ENCODE measurements around the gene LDHB. TPM values are rescaled to one million over a fixed set of nuclear protein-coding genes. Genes with fewer than 3 reads are reported as not detected.
"Not testable (repeated sequence)": the region's sequence is repeated elsewhere in the genome, so short reads cannot be mapped to it uniquely, and the experiment has no call there.

Gene LDHB
- polyA plus RNA-seq, 1 of the 3 experiments (the other 2 are of a cell fraction), result 469 TPM

- no peaks in the 10 kb centered on the region for H3F3A ChIP-seq (replicated peaks; ENCODE audit: insufficient read depth)
- H3K4me3 ChIP-seq (ENCODE audit: low read depth in 2 of 2, low read length in 1 of 2), result no peak overlapping the region
- no peaks in the 10 kb centered on the region for H3K9me2 ChIP-seq
- no peaks in the 10 kb centered on the region for H3K4me1 ChIP-seq (ENCODE audit: control insufficient read depth in 1 of 2, insufficient read depth in 2 of 2, low read depth in 1 of 2, low read length in 1 of 2)
- POLR2A ChIA-PET, result no interaction called here
- no peak for TF ChIP-seq FOSL2 (IDR thresholded peaks at IDR 0.05; ENCODE audit: borderline replicate concordance, low read depth)
- TF ChIP-seq, protein P1, sequence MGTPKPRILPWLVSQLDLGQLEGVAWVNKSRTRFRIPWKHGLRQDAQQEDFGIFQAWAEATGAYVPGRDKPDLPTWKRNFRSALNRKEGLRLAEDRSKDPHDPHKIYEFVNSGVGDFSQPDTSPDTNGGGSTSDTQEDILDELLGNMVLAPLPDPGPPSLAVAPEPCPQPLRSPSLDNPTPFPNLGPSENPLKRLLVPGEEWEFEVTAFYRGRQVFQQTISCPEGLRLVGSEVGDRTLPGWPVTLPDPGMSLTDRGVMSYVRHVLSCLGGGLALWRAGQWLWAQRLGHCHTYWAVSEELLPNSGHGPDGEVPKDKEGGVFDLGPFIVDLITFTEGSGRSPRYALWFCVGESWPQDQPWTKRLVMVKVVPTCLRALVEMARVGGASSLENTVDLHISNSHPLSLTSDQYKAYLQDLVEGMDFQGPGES (IDR thresholded peaks at IDR 0.05; ENCODE audit: low read depth, low read length), result no peak
- TF ChIP-seq ZBTB33 (IDR thresholded peaks at IDR 0.05; ENCODE audit: borderline replicate concordance, low read depth), result no peak
- TF ChIP-seq, protein P2, sequence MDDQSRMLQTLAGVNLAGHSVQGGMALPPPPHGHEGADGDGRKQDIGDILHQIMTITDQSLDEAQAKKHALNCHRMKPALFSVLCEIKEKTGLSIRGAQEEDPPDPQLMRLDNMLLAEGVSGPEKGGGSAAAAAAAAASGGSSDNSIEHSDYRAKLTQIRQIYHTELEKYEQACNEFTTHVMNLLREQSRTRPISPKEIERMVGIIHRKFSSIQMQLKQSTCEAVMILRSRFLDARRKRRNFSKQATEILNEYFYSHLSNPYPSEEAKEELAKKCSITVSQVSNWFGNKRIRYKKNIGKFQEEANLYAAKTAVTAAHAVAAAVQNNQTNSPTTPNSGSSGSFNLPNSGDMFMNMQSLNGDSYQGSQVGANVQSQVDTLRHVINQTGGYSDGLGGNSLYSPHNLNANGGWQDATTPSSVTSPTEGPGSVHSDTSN (IDR thresholded peaks at IDR 0.05), result no peak
- no peak for TF ChIP-seq YY1 (IDR thresholded peaks at IDR 0.05; ENCODE audit: low read depth)
- no peak for TF ChIP-seq TCF12 (IDR thresholded peaks at IDR 0.05)
- TF ChIP-seq GATA2 (CRISPR knock-in tag; IDR thresholded peaks at IDR 0.05), result no peak
- no peak for TF ChIP-seq MXI1 (IDR thresholded peaks at IDR 0.05; ENCODE audit: low read depth, low read length)
- TF ChIP-seq RCOR1 (IDR thresholded peaks at IDR 0.05; ENCODE audit: low read length), result no peak
- TF ChIP-seq, protein P3, sequence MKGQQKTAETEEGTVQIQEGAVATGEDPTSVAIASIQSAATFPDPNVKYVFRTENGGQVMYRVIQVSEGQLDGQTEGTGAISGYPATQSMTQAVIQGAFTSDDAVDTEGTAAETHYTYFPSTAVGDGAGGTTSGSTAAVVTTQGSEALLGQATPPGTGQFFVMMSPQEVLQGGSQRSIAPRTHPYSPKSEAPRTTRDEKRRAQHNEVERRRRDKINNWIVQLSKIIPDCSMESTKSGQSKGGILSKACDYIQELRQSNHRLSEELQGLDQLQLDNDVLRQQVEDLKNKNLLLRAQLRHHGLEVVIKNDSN (IDR thresholded peaks at IDR 0.05; ENCODE audit: borderline replicate concordance, low read depth), result no peak
- no peak for TF ChIP-seq FOXJ3 (CRISPR knock-in tag; IDR thresholded peaks at IDR 0.05)
- CTCF ChIA-PET, result no interaction called here
- DNase-seq, result no peak
- H3K27ac ChIP-seq (ENCODE audit: low read depth in 2 of 2, low read length in 1 of 2), result no peak overlapping the region
- H4K20me1 ChIP-seq (ENCODE audit: insufficient read depth), result no peaks in the 10 kb centered on the region
- no peak overlapping the region for H3K4me2 ChIP-seq
- H3K36me3 ChIP-seq (replicated peaks in 1 of 2; ENCODE audit: control insufficient read depth in 1 of 2, insufficient read depth in 2 of 2, low read length in 1 of 2), result no peaks in the 10 kb centered on the region
- H3K9ac ChIP-seq, result no peak overlapping the region
- no peak overlapping the region for H2AFZ ChIP-seq (ENCODE audit: low read depth)
- no peaks in the 10 kb centered on the region for H3K79me2 ChIP-seq (ENCODE audit: insufficient read depth)
- H3K9me3 ChIP-seq, result no peaks in the 10 kb centered on the region
- peaks cover 26% of the 10 kb centered on the region; the same call in 1 of the 2 replicates for H3K27me3 ChIP-seq (ENCODE audit: insufficient read depth)
- WGBS (ENCODE audit: low lambda C conversion rate), result 36% methylated on average over 5 of the region's 5 CpGs
These were observed 17.5 kb upstream of the LDHB start for GRCh38 chr12:21675096-21675495.

GRCh38 chr12:21673830-21674552, 16.3 kb upstream of the LDHB start:
- WGBS (ENCODE audit: low lambda C conversion rate), result 73% methylated on average over 14 of the region's 39 CpGs
- POLR2A ChIA-PET; H3K4me2 ChIP-seq; H3K36me3 ChIP-seq (replicated peaks in 1 of 2; ENCODE audit: control insufficient read depth in 1 of 2, insufficient read depth in 2 of 2, low read length in 1 of 2); CTCF ChIA-PET; H3K9me3 ChIP-seq; H3F3A ChIP-seq (replicated peaks; ENCODE audit: insufficient read depth); H3K79me2 ChIP-seq (ENCODE audit: insufficient read depth); H2AFZ ChIP-seq (ENCODE audit: low read depth); H3K9me2 ChIP-seq; H3K9ac ChIP-seq; H4K20me1 ChIP-seq (ENCODE audit: insufficient read depth); H3K4me3 ChIP-seq (ENCODE audit: low read depth in 2 of 2, low read length in 1 of 2); H3K4me1 ChIP-seq (ENCODE audit: control insufficient read depth in 1 of 2, insufficient read depth in 2 of 2, low read depth in 1 of 2, low read length in 1 of 2); H3K27ac ChIP-seq (ENCODE audit: low read depth in 2 of 2, low read length in 1 of 2); DNase-seq: not testable (repeated sequence)
- H3K27me3 ChIP-seq (ENCODE audit: insufficient read depth), result peaks cover 31% of the 10 kb centered on the region; the same call in 1 of the 2 replicates

Measured in SK-N-SH (cell line).